HepG2 (cell line): ENCODE results near the gene PUDP. TPM values are rescaled to one million over a fixed set of nuclear protein-coding genes. Genes with fewer than 3 reads are reported as not detected.

ENCODE experiments used
- ATAC-seq: fragments of 200-7000 bp; cut with Tn5 transposase; 3 replicates; pipeline ENCODE4 v1.9.1; 2020; ENCODE audit warnings: mild to moderate bottlenecking, moderate library complexity
- BruUV-seq: library from RNA; stranded (reverse); fragments of 400-500 nt; replicated peaks from 2 replicates; lab custom pipeline; 2021; lab: Mats Ljungman, UMichigan
- CTCF ChIA-PET: fragments of 300-600 bp; formaldehyde crosslinking; extraction: SDS; loops from one replicate; lab custom pipeline; 2021; ENCODE audit warnings: low total read pairs, inconsistent platforms, low intra/inter-chr PET ratio; lab: Yijun Ruan, JAX
- POLR2A ChIA-PET: fragments of 350-600 bp; sonication (Branson Sonifier 250); formaldehyde crosslinking; loops from one replicate; lab custom pipeline; 2020; ENCODE audit warnings: antibody characterized with exemption, inconsistent platforms; lab: Yijun Ruan, JAX
- DNase-seq: peaks from one replicate; pipeline ENCODE4 v3.0.0-alpha.2; 2015; ENCODE audit warnings: low spot score
- FAIRE-seq: peaks from 3 replicates; lab custom pipeline; 2011; peaks lifted over from hg19 to GRCh38; lab: Jason Lieb, UNC
- H2AFZ ChIP-seq: one replicate; pipeline ENCODE4 v1.6.1; 2011; ENCODE audit warnings: low read length, inconsistent platforms
- H3K27ac ChIP-seq: fragments of 300-600 bp; 3 replicates; pipeline ENCODE4 v1.8.0; 2011; ENCODE audit warnings: mixed run types, mild to moderate bottlenecking, mixed read lengths, low read length, inconsistent platforms; ENCODE audit not compliant: insufficient read depth; ENCODE audit errors: extremely low read length
- H3K27me3 ChIP-seq, 2 experiments: fragments of 200-600 bp in 1 of 2; 2 replicates in 1 of 2; 3 replicates in 1 of 2; pipeline versions ENCODE4 v1.6.0 to v1.8.0; 2011; ENCODE audit warnings: low read length in 2 of 2, mild to moderate bottlenecking in 2 of 2, moderate library complexity in 2 of 2, inconsistent platforms in 1 of 2; ENCODE audit not compliant: insufficient read depth in 2 of 2, control insufficient read depth in 1 of 2
- H3K36me3 ChIP-seq, 2 experiments: fragments of 200-600 bp in 1 of 2; replicated peaks in 1 of 2; 2 replicates in 1 of 2; 3 replicates in 1 of 2; pipeline versions ENCODE4 v1.5.1 to v1.8.0; 2011; ENCODE audit warnings: low read length in 2 of 2, inconsistent platforms in 1 of 2; ENCODE audit not compliant: insufficient read depth in 2 of 2, control insufficient read depth in 1 of 2
- H3K4me1 ChIP-seq: 2 replicates; pipeline ENCODE4 v1.5.1; 2012; ENCODE audit warnings: low read length, inconsistent platforms; ENCODE audit not compliant: insufficient read depth
- H3K4me2 ChIP-seq: 2 replicates; pipeline ENCODE4 v1.6.0; 2011; ENCODE audit warnings: low read depth, low read length, inconsistent platforms
- H3K4me3 ChIP-seq, 3 experiments: fragments of 200-600 bp in 1 of 3; sonication (generic), shearing (Covaris generic) in 1 of 3; replicated peaks in 1 of 3; 2 replicates each; pipeline ENCODE4 v1.5.1; 2011 to 2016; ENCODE audit warnings: low read length in 3 of 3, inconsistent platforms in 2 of 3, low read depth in 2 of 3, mild to moderate bottlenecking in 2 of 3, control low read depth in 1 of 3, mixed read lengths in 1 of 3; ENCODE audit not compliant: insufficient read depth in 1 of 3
- H3K79me2 ChIP-seq: one replicate; pipeline ENCODE4 v1.6.1; 2011; ENCODE audit warnings: low read length, inconsistent platforms; ENCODE audit not compliant: insufficient read depth
- H3K9ac ChIP-seq: 2 replicates; pipeline ENCODE4 v1.6.0; 2011; ENCODE audit warnings: mild to moderate bottlenecking, low read depth, low read length, inconsistent platforms; ENCODE audit not compliant: insufficient read depth
- H3K9me3 ChIP-seq: 2 replicates; pipeline ENCODE4 v1.5.1; 2012; ENCODE audit warnings: mild to moderate bottlenecking, low read length
- H4K20me1 ChIP-seq: 2 replicates; pipeline ENCODE4 v1.6.0; 2011; ENCODE audit warnings: inconsistent platforms, mild to moderate bottlenecking, low read length, moderate library complexity; ENCODE audit not compliant: insufficient read depth
- BCL3 ChIP-seq: sonication (generic); formaldehyde crosslinking; IDR thresholded peaks from 2 replicates; pipeline ENCODE4 v1.5.1; 2020; ENCODE audit warnings: mild to moderate bottlenecking, missing genetic modification reagents, moderate library complexity
- ISL2 ChIP-seq: sonication (generic); formaldehyde crosslinking; IDR thresholded peaks from 2 replicates; pipeline ENCODE4 v1.5.0; 2020; ENCODE audit warnings: missing genetic modification reagents
- KDM4B ChIP-seq: sonication (generic); formaldehyde crosslinking; IDR thresholded peaks from 2 replicates; pipeline ENCODE4 v1.4.0; 2020; ENCODE audit warnings: missing genetic modification reagents
- NCOR1 ChIP-seq: fragments of 200-600 bp; sonication (generic); IDR thresholded peaks from 2 replicates; pipeline ENCODE4 v1.7.0; 2017; ENCODE audit warnings: antibody characterized with exemption, low read length, borderline replicate concordance
- SP5 ChIP-seq: IDR thresholded peaks from 2 replicates; pipeline ENCODE4 v1.6.1; 2016; ENCODE audit warnings: low read depth, borderline replicate concordance
- STAG1 ChIP-seq: sonication (generic); formaldehyde crosslinking; IDR thresholded peaks from 2 replicates; pipeline ENCODE4 v1.4.0; 2020; ENCODE audit warnings: missing genetic modification reagents
- TCF7 ChIP-seq: sonication (generic); IDR thresholded peaks from 2 replicates; pipeline ENCODE4 v1.6.1; 2016; ENCODE audit warnings: antibody characterized with exemption, low read depth
- ZNF263 ChIP-seq: sonication (generic); formaldehyde crosslinking; IDR thresholded peaks from 2 replicates; pipeline ENCODE4 v1.4.0; 2020; ENCODE audit warnings: missing genetic modification reagents
- ZNF292 ChIP-seq: sonication (generic); formaldehyde crosslinking; IDR thresholded peaks from 2 replicates; pipeline ENCODE4 v1.8.1; 2022; ENCODE audit warnings: mild to moderate bottlenecking, low read depth, missing genetic modification reagents, borderline replicate concordance
- ZNF296 ChIP-seq: sonication (generic); formaldehyde crosslinking; conservative IDR thresholded peaks from 2 replicates; pipeline ENCODE4 v1.5.0; 2020; ENCODE audit warnings: mild to moderate bottlenecking, missing genetic modification reagents
- ZNF3 ChIP-seq: IDR thresholded peaks from 2 replicates; pipeline ENCODE4 v1.7.0; 2017; ENCODE audit warnings: inconsistent platforms
- ZNF367 ChIP-seq: sonication (generic); formaldehyde crosslinking; IDR thresholded peaks from 2 replicates; pipeline ENCODE4 v1.4.0; 2020; ENCODE audit warnings: missing genetic modification reagents, borderline replicate concordance
- ZNF740 ChIP-seq: sonication (generic); formaldehyde crosslinking; IDR thresholded peaks from 2 replicates; pipeline ENCODE4 v1.4.0; 2020; ENCODE audit warnings: missing genetic modification reagents
- WGBS: methylation state at CpG from one replicate; pipeline ENCODE4 v1.1.6; 2017; ENCODE audit warnings: low lambda C conversion rate; 5-methylcytosine and 5-hydroxymethylcytosine counted together
- in situ Hi-C: cut with HindIII; loops from 2 replicates; pipeline ENCODE4 v1.10.0; 2017; ENCODE audit warnings: low pct_unique_long_range_greater_than_20kb; ENCODE audit not compliant: extremely low pct_ligation_motif_present
- intact Hi-C: fragments of 100-400 bp; cut with micrococcal nuclease; formaldehyde crosslinking; loops from one replicate; pipeline ENCODE4 v1.10.0; 2022; ENCODE audit not compliant: unreplicated experiment
- polyA plus RNA-seq, 8 experiments: library from polyadenylated mRNA; depleted of rRNA in 3 of 8; stranded (reverse) in 7 of 8; unstranded in 1 of 8; fragments of >200 nt; fragmentation: Illumina TruSeq in 4 of 8; extraction: Trizol in 4 of 8; gene quantifications; 2 replicates each; pipeline versions ENCODE4 v1.2.1 to v1.2.3, GENCODE V29; 2011 to 2016; ENCODE audit warnings: low read depth in 4 of 8, missing spikeins in 1 of 8, mixed read lengths in 1 of 8; ENCODE audit not compliant: insufficient read depth in 1 of 8
- total RNA-seq, 5 experiments: library from RNA; depleted of rRNA; stranded (reverse); fragments of >200 nt; fragmentation: Illumina TruSeq; extraction: Trizol; gene quantifications; 2 replicates each; pipeline ENCODE4 v1.2.3, GENCODE V29; 2016; ENCODE audit warnings: low read depth in 1 of 5
- TF ChIP-seq, protein P1 (sequence below): sonication (generic); formaldehyde crosslinking; IDR thresholded peaks from 2 replicates; pipeline ENCODE4 v1.5.0; 2020; ENCODE audit warnings: mild to moderate bottlenecking, missing genetic modification reagents, moderate library complexity
- TF ChIP-seq, protein P2 (sequence below): sonication (generic); formaldehyde crosslinking; conservative IDR thresholded peaks from 2 replicates; pipeline ENCODE4 v1.8.0; 2022; ENCODE audit warnings: mild to moderate bottlenecking, moderate library complexity, missing genetic modification reagents

PUDP gene
- total and polyA plus RNA-seq, 2 of the 13 experiments (the other 11 are each of a cell fraction or from before 2014, with no cell fraction given): 7.5 to 23.5 TPM

GRCh38 chrX:7191681-7192110 is 43.7 kb upstream of the PUDP start:
- peak; percentile 90 for ATAC-seq
- no TSS peak for BruUV-seq
- Histone ChIP-seq H4K20me1 (no peaks in the 10 kb centered on the region), H3K9me3 (no peaks in the 10 kb centered on the region), H3K27ac (no peak overlapping the region), H3K4me3 (no peak overlapping the region), H3K4me2 (no peak overlapping the region), H3K36me3 (no peaks in the 10 kb centered on the region; a peak in 1 of 5 replicates), H3K27me3 (no peaks in the 10 kb centered on the region), H3K9ac (no peak overlapping the region), H2AFZ (no peak overlapping the region), H3K79me2 (no peaks in the 10 kb centered on the region), H3K4me1 (no peaks in the 10 kb centered on the region)
- DNase-seq: peak; percentile 5
- CTCF ChIA-PET: interaction anchor here (1.0 kb wide), 1 partner anchor 734 kb away, joined by 3 read pairs; no protein-coding TSS in a partner anchor
- WGBS: 86% methylated on average over 1 of the region's 2 CpGs
- POLR2A ChIA-PET: no interaction called here
- no peak for TF ChIP-seq ZNF292 (CRISPR knock-in tag)
- peak; percentile 20; the same call in 1 of the 2 replicates for TF ChIP-seq STAG1
- TF ChIP-seq, protein P1, sequence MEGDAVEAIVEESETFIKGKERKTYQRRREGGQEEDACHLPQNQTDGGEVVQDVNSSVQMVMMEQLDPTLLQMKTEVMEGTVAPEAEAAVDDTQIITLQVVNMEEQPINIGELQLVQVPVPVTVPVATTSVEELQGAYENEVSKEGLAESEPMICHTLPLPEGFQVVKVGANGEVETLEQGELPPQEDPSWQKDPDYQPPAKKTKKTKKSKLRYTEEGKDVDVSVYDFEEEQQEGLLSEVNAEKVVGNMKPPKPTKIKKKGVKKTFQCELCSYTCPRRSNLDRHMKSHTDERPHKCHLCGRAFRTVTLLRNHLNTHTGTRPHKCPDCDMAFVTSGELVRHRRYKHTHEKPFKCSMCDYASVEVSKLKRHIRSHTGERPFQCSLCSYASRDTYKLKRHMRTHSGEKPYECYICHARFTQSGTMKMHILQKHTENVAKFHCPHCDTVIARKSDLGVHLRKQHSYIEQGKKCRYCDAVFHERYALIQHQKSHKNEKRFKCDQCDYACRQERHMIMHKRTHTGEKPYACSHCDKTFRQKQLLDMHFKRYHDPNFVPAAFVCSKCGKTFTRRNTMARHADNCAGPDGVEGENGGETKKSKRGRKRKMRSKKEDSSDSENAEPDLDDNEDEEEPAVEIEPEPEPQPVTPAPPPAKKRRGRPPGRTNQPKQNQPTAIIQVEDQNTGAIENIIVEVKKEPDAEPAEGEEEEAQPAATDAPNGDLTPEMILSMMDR (CRISPR knock-in tag): peak; percentile 39
- FAIRE-seq: no peak
- in situ Hi-C loops (no loop called here), intact Hi-C loops (no loop called here)

GRCh38 chrX:7190157-7190556 is 42.2 kb upstream of the PUDP start:
- Histone ChIP-seq H3K4me2 (no peak overlapping the region), H3K27me3 (no peaks in the 10 kb centered on the region), H3K79me2 (no peaks in the 10 kb centered on the region), H3K9me3 (no peaks in the 10 kb centered on the region), H3K4me1 (no peaks in the 10 kb centered on the region), H3K36me3 (no peaks in the 10 kb centered on the region; a peak in 1 of 5 replicates), H3K9ac (no peak overlapping the region), H3K27ac (no peak overlapping the region), H2AFZ (no peak overlapping the region), H3K4me3 (no peak overlapping the region), H4K20me1 (no peaks in the 10 kb centered on the region)
- intact Hi-C loops (no loop called here), in situ Hi-C loops (no loop called here)
- ChIA-PET POLR2A (no interaction called here), CTCF (no interaction called here)
- FAIRE-seq: no peak
- 95% methylated on average over 2 of the region's 2 CpGs for WGBS
- no TSS peak for BruUV-seq
- DNase-seq: no peak
- ATAC-seq: no peak
- TF ChIP-seq NCOR1: no peak
- TF ChIP-seq, protein P2, sequence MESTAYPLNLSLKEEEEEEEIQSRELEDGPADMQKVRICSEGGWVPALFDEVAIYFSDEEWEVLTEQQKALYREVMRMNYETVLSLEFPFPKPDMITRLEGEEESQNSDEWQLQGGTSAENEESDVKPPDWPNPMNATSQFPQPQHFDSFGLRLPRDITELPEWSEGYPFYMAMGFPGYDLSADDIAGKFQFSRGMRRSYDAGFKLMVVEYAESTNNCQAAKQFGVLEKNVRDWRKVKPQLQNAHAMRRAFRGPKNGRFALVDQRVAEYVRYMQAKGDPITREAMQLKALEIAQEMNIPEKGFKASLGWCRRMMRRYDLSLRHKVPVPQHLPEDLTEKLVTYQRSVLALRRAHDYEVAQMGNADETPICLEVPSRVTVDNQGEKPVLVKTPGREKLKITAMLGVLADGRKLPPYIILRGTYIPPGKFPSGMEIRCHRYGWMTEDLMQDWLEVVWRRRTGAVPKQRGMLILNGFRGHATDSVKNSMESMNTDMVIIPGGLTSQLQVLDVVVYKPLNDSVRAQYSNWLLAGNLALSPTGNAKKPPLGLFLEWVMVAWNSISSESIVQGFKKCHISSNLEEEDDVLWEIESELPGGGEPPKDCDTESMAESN (CRISPR knock-in tag): no peak
- no peak for TF ChIP-seq KDM4B (CRISPR knock-in tag)
- no peak for TF ChIP-seq ISL2 (CRISPR knock-in tag)
- TF ChIP-seq ZNF263 (CRISPR knock-in tag): no peak
- TF ChIP-seq ZNF740 (CRISPR knock-in tag): no peak
- no peak for TF ChIP-seq SP5
- TF ChIP-seq ZNF296 (CRISPR knock-in tag): no peak
- TF ChIP-seq ZNF367 (CRISPR knock-in tag): no peak
- no peak for TF ChIP-seq TCF7
- TF ChIP-seq BCL3 (CRISPR knock-in tag): no peak
- TF ChIP-seq ZNF3 (CRISPR knock-in tag): no peak
